ENCODE results near the gene CORO6. TPM values are rescaled to one million over a fixed set of nuclear protein-coding genes. Genes with fewer than 3 reads are reported as not detected.
A peak's percentile ranks its signal among the peaks of the same experiment; 100 is the strongest.

Gene CORO6
- total RNA-seq, 1 donor: 20.3 TPM

DNA sequence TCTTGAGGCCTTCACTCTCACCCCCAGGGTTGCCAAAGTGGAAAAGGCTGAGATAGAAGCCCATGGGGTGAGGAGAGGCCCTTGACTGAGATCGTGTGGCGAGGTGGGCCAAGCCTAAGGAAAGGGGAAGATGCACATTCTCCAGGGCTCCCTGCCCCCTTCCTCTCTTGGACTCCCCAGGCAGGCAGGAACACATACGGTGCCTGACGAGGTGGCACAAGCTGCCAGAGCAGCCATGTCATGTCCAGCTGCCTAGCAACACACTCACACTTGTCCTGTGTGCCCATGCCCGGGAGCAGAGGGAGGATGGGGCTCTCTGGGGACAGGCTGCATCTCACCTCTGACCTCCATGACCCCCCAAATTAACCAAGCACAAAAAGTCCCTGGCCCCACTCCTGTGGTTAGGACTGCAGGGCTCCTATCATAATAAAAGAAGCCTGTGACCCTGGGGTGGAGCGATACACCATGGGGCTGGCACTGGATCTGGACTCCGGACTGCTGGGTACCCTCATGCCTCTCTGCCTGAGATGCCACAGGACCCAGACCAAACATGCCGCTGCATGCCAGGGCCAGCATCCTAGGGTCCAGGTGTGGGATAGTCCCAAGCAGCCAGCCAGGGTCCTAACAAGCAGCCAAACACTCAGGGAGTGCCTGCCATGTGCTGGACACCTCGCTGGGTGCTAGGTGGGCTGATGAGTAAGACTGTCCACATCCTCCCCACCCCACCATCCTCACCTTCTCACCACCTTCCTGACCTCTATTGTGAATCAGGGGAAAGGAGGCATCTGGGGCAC lies 35.8 kb downstream of the CORO6 start:
- no peak for DNase-seq (ENCODE audit: insufficient read length, low spot score, missing footprints)
- Histone ChIP-seq H4K20me1 (ENCODE audit: insufficient read depth, low read length) (peaks cover 62% of the 10 kb centered on the region), H3K79me2 (ENCODE audit: insufficient read depth, low read length) (peaks cover 71% of the 10 kb centered on the region), H3K27me3 (ENCODE audit: insufficient read depth, low read length) (no peaks in the 10 kb centered on the region), H2AFZ (ENCODE audit: low read length) (no peak overlapping the region), H3K36me3 (ENCODE audit: insufficient read depth, low read length) (peaks cover 8% of the 10 kb centered on the region), H3K4me2 (ENCODE audit: insufficient read depth, low read length) (peak overlapping the region; percentile 95), H3K27ac (ENCODE audit: low read depth, low read length) (no peak overlapping the region), H3K4me1 (ENCODE audit: insufficient read depth, low read length) (peaks cover 36% of the 10 kb centered on the region), H3K9me3 (ENCODE audit: low read depth, low read length) (no peaks in the 10 kb centered on the region), H3K4me3 (ENCODE audit: insufficient read depth, low read length) (no peak overlapping the region)
- TF ChIP-seq, protein P1, sequence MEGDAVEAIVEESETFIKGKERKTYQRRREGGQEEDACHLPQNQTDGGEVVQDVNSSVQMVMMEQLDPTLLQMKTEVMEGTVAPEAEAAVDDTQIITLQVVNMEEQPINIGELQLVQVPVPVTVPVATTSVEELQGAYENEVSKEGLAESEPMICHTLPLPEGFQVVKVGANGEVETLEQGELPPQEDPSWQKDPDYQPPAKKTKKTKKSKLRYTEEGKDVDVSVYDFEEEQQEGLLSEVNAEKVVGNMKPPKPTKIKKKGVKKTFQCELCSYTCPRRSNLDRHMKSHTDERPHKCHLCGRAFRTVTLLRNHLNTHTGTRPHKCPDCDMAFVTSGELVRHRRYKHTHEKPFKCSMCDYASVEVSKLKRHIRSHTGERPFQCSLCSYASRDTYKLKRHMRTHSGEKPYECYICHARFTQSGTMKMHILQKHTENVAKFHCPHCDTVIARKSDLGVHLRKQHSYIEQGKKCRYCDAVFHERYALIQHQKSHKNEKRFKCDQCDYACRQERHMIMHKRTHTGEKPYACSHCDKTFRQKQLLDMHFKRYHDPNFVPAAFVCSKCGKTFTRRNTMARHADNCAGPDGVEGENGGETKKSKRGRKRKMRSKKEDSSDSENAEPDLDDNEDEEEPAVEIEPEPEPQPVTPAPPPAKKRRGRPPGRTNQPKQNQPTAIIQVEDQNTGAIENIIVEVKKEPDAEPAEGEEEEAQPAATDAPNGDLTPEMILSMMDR (IDR thresholded peaks at IDR 0.05; ENCODE audit: extremely low read depth, low read depth, low read length): no peak

DNA sequence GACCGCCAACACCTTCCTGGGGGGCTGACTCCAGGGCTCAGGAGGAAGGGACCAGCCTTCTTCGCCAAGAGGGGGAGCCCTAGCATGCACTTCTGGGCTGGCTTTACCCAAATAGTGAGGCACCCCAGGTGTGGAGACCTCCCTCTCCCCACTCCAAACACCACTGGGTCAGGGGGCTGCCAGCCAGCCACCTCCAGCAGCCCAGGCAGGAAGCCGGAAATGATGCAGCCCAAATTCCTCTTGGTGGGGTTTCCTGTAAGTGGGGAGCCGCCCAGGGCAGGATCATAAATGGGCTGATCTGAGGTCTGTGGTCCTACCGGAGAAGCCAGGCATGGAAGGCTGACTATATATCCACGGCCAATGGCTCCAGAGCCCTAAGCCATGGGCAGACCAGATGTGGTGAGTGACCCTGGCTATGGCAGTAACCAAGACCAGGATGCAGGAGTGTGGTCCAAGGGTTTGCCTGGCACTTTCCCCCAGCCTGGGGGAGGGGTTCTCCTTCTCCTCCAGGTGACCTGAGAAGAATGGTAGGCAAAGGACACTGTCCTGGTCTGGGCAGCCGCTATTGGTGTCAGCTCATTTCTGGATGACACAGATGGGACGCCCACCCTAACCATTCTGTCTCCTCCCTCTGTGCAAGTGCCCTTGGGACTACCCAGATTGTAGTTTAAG lies 37.5 kb downstream of the CORO6 start:
- H3K27ac ChIP-seq (ENCODE audit: low read depth, low read length): no peak overlapping the region
- peak; percentile 88 for DNase-seq (ENCODE audit: insufficient read length, low spot score, missing footprints)
- H3K79me2 ChIP-seq (ENCODE audit: insufficient read depth, low read length): peaks cover 80% of the 10 kb centered on the region
- TF ChIP-seq, protein P1 (IDR thresholded peaks at IDR 0.05; ENCODE audit: extremely low read depth, low read depth, low read length): peak; percentile 31
- H3K4me3 ChIP-seq (ENCODE audit: insufficient read depth, low read length): no peak overlapping the region
- no peak overlapping the region for H3K4me2 ChIP-seq (ENCODE audit: insufficient read depth, low read length)
- H3K27me3 ChIP-seq (ENCODE audit: insufficient read depth, low read length): no peaks in the 10 kb centered on the region
- peaks cover 62% of the 10 kb centered on the region for H4K20me1 ChIP-seq (ENCODE audit: insufficient read depth, low read length)
- peaks cover 13% of the 10 kb centered on the region for H3K36me3 ChIP-seq (ENCODE audit: insufficient read depth, low read length)
- H3K4me1 ChIP-seq (ENCODE audit: insufficient read depth, low read length): peaks cover 19% of the 10 kb centered on the region
- H2AFZ ChIP-seq (ENCODE audit: low read length): no peak overlapping the region
- no peaks in the 10 kb centered on the region for H3K9me3 ChIP-seq (ENCODE audit: low read depth, low read length)

DNA sequence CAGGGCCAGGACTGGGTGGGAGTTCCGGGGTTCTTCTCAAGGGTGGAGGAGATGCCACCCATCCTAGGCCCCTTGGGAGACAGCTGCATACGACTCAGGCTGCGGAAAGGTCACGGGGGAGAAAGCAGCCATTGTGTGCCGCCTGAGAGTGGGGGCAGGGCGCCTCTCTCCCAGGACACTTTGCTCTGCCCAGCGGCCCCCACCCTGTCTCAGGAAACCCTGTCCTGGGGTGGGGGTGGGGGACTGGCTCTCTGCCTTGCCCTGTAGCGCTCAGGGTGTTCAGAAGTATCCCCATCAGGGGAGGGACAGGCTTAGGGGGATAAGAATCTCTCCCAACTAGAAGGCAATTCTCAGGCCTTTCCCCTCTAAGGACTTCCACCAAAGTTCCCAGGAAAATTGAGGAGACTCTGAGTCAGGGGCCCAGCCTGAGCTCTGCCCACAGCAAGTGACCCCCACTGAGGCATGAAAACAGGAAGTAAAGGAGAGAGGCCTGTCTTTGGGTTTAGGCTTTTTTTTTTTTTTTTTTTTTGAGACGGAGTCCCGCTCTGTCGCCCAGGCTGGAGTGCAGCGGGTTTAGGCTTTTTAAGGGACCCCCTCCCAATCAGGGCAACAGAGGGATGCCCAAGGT lies 38.1 kb downstream of the CORO6 start:
- TF ChIP-seq, protein P1 (IDR thresholded peaks at IDR 0.05; ENCODE audit: extremely low read depth, low read depth, low read length): no peak
- H2AFZ ChIP-seq (ENCODE audit: low read length): no peak overlapping the region
- no peaks in the 10 kb centered on the region for H3K9me3 ChIP-seq (ENCODE audit: low read depth, low read length)
- no peak overlapping the region for H3K27ac ChIP-seq (ENCODE audit: low read depth, low read length)
- H3K4me1 ChIP-seq (ENCODE audit: insufficient read depth, low read length): peaks cover 14% of the 10 kb centered on the region
- H3K36me3 ChIP-seq (ENCODE audit: insufficient read depth, low read length): peaks cover 13% of the 10 kb centered on the region
- no peaks in the 10 kb centered on the region for H3K27me3 ChIP-seq (ENCODE audit: insufficient read depth, low read length)
- DNase-seq (ENCODE audit: insufficient read length, low spot score, missing footprints): peak; percentile 57
- no peak overlapping the region for H3K4me3 ChIP-seq (ENCODE audit: insufficient read depth, low read length)
- peaks cover 80% of the 10 kb centered on the region for H3K79me2 ChIP-seq (ENCODE audit: insufficient read depth, low read length)
- peaks cover 68% of the 10 kb centered on the region for H4K20me1 ChIP-seq (ENCODE audit: insufficient read depth, low read length)
- H3K4me2 ChIP-seq (ENCODE audit: insufficient read depth, low read length): no peak overlapping the region

All from osteoblast (primary cell).